Activated T-cell treated with anti-CD3 and anti-CD28 coated beads, Interleukin-2, amount 50 U/mL, for 4 hours (primary cell): Measurements from ENCODE around the gene ZNF19. TPM values are rescaled to one million over a fixed set of nuclear protein-coding genes. Genes with fewer than 3 reads are reported as not detected.

ENCODE experiments used
- ATAC-seq, 2 donors: fragments of 200-7000 bp; cut with Tn5 transposase; one replicate each; pipeline ENCODE4 v1.10.0; 2021
- DNase-seq: peaks from one replicate; pipeline ENCODE4 v3.0.0-alpha.2; 2020
- H3K27me3 Mint-ChIP-seq: one replicate; pipeline ENCODE4 v1.8.0; 2021; ENCODE audit warnings: low read depth, mixed read lengths
- H3K36me3 Mint-ChIP-seq: one replicate; pipeline ENCODE4 v1.8.0; 2022; ENCODE audit warnings: mixed read lengths; ENCODE audit not compliant: insufficient read depth
- H3K4me1 Mint-ChIP-seq: one replicate; pipeline ENCODE4 v1.8.0; 2021; ENCODE audit warnings: low read depth, mixed read lengths
- H3K4me3 Mint-ChIP-seq: one replicate; pipeline ENCODE4 v1.8.0; 2021; ENCODE audit warnings: mild to moderate bottlenecking, moderate library complexity, mixed read lengths
- H3K9me3 Mint-ChIP-seq: one replicate; pipeline ENCODE4 v1.8.0; 2021; ENCODE audit warnings: mixed read lengths
- total RNA-seq, 3 donors: library from RNA; stranded (reverse); gene quantifications; one replicate each; pipeline ENCODE4 v1.2.1, GENCODE V29; 2021

The ZNF19 gene
- total RNA-seq, 3 donors from 2014 or later = 1.2 to 2.9 (median 2.2) TPM

- DNase-seq (no peak), ATAC-seq (no peak)
- Mint-ChIP-seq H3K36me3 (no peaks in the 10 kb centered on the region), H3K9me3 (no peaks in the 10 kb centered on the region), H3K4me3 (no peak overlapping the region), H3K27me3 (peaks cover 45% of the 10 kb centered on the region), H3K4me1 (no peaks in the 10 kb centered on the region)
These were observed 64.5 kb downstream of the ZNF19 start for GRCh38 chr16:71424626-71425025.

GRCh38 chr16:71423865-71424264, 65.3 kb downstream of the ZNF19 start:
- no peaks in the 10 kb centered on the region for H3K4me1 Mint-ChIP-seq
- ATAC-seq (no peak), DNase-seq (no peak)
- no peaks in the 10 kb centered on the region for H3K36me3 Mint-ChIP-seq
- H3K4me3 Mint-ChIP-seq = no peak overlapping the region
- H3K27me3 Mint-ChIP-seq = peaks cover 45% of the 10 kb centered on the region
- no peaks in the 10 kb centered on the region for H3K9me3 Mint-ChIP-seq

Other genes with a start within 250 kb of the ZNF19 start
- 10 to 100 TPM; 19.4 to 25.8 (median 24.3) TPM for gene CMTR2, start 199.9 kb downstream of the ZNF19 start, total RNA-seq
- not detected for gene CALB2, start 130.6 kb downstream of the ZNF19 start, total RNA-seq
- gene TLE7, start 47.3 kb downstream of the ZNF19 start, total RNA-seq = not detected
- gene ZNF23, start 27.1 kb downstream of the ZNF19 start, total RNA-seq = 1 to 10 TPM; 5.8 to 8.6 (median 8.4) TPM
- under 1 TPM in 1 of 3 donors, not detected in 2; 0.16 TPM for gene CHST4, start 37.1 kb upstream of the ZNF19 start, total RNA-seq
- under 1 TPM; 0.45 to 0.54 (median 0.48) TPM for gene TAT, start 87.8 kb upstream of the ZNF19 start, total RNA-seq
- gene MARVELD3, start 136.9 kb upstream of the ZNF19 start, total RNA-seq = under 1 TPM in 2 of 3 donors, not detected in 1; 0.05 to 0.11 TPM
- gene PHLPP2, start 235.4 kb upstream of the ZNF19 start, total RNA-seq = 10 to 100 TPM; 13.3 to 15.5 (median 15.3) TPM